Measurements from ENCODE around the gene PDE10A.

- TF ChIP-seq CTCF (IDR thresholded peaks at IDR 0.05) (no peak), POLR2A (IDR thresholded peaks at IDR 0.05) (no peak)
These were observed 207.6 kb downstream of the PDE10A start for GRCh38 chr6:165455488-165455887.

All from ovary (tissue), 3 donors.